AG04450 (cell line): Measurements from ENCODE around the gene KLHL28. TPM values are rescaled to one million over a fixed set of nuclear protein-coding genes. Genes with fewer than 3 reads are reported as not detected.

ENCODE experiments used
- CTCF ChIA-PET: fragments of 300-600, 350-600 bp; formaldehyde crosslinking; extraction: SDS; loops from one replicate; lab custom pipeline; 2022; ENCODE audit warnings: antibody characterized with exemption, inconsistent platforms; lab: Charles Lee
- POLR2A ChIA-PET: fragments of 350-600 bp; formaldehyde crosslinking; extraction: SDS; loops from one replicate; lab custom pipeline; 2021; ENCODE audit warnings: antibody characterized with exemption, inconsistent platforms; lab: Yijun Ruan, JAX
- DNase-seq: peaks from one replicate; pipeline ENCODE4 v3.0.0-alpha.2; 2011; ENCODE audit warnings: low read depth, low spot score
- H3K27ac ChIP-seq: one replicate; pipeline ENCODE4 v1.5.1; 2012; ENCODE audit warnings: low read depth, low read length, control low read depth
- H3K27me3 ChIP-seq: one replicate; pipeline ENCODE4 v1.6.0; 2012; ENCODE audit warnings: low read length; ENCODE audit not compliant: control insufficient read depth, insufficient read depth
- H3K4me3 ChIP-seq: 2 replicates; pipeline ENCODE4 v1.5.1; 2011; ENCODE audit warnings: mild to moderate bottlenecking, low read depth, low read length, control low read depth
- H3K9me3 ChIP-seq: 2 replicates; pipeline ENCODE4 v1.5.1; 2012; ENCODE audit warnings: low read length; ENCODE audit not compliant: control insufficient read depth, insufficient read depth
- polyA plus RNA-seq: library from polyadenylated mRNA; depleted of rRNA; stranded (reverse); fragments of >200 nt; gene quantifications from 2 replicates; pipeline ENCODE4 v1.2.3, GENCODE V29; 2011
- TF ChIP-seq, protein P1 (sequence below): IDR thresholded peaks from 2 replicates; pipeline ENCODE4 v1.5.1; 2011; ENCODE audit warnings: low read depth, low read length, control low read depth, inconsistent platforms

KLHL28 gene
- polyA plus RNA-seq, 1 experiment, result 5.9 TPM

DNA sequence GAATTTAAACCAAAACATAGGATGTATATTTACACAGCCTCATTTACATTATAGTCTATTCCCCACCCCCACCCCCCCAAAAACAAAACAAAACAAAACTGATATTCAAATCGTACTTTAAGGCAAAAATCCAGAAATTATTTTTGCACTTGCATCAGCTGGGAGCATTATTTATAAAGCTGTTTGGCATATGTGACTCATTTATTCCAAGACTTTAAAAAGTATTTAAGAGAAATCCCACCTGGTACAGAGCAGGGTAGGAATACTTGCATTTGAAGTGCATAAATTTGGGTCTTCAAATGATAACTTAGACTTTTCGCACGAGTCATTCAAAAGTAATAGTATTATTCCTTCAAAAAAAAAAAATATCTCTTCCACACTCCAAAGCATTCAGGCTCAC is 1.1 kb downstream of the KLHL28 start:
- no peak for DNase-seq
- Histone ChIP-seq H3K27me3 (no peaks in the 10 kb centered on the region), H3K4me3 (peak overlapping the region; percentile 98), H3K27ac (no peak overlapping the region), H3K9me3 (no peaks in the 10 kb centered on the region)
- POLR2A ChIA-PET, result interaction anchor here (0.5 to 1.4 kb wide), 3 partner anchors 17 to 293 kb away, joined by 3 to 7 read pairs (median 6); partner anchors contain the start of gene MIS18BP1
- CTCF ChIA-PET, result interaction anchor here (1.5 kb wide), 1 partner anchor 293 kb away, joined by 3 read pairs; no protein-coding TSS in a partner anchor
- TF ChIP-seq, protein P1, sequence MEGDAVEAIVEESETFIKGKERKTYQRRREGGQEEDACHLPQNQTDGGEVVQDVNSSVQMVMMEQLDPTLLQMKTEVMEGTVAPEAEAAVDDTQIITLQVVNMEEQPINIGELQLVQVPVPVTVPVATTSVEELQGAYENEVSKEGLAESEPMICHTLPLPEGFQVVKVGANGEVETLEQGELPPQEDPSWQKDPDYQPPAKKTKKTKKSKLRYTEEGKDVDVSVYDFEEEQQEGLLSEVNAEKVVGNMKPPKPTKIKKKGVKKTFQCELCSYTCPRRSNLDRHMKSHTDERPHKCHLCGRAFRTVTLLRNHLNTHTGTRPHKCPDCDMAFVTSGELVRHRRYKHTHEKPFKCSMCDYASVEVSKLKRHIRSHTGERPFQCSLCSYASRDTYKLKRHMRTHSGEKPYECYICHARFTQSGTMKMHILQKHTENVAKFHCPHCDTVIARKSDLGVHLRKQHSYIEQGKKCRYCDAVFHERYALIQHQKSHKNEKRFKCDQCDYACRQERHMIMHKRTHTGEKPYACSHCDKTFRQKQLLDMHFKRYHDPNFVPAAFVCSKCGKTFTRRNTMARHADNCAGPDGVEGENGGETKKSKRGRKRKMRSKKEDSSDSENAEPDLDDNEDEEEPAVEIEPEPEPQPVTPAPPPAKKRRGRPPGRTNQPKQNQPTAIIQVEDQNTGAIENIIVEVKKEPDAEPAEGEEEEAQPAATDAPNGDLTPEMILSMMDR, result no peak

DNA sequence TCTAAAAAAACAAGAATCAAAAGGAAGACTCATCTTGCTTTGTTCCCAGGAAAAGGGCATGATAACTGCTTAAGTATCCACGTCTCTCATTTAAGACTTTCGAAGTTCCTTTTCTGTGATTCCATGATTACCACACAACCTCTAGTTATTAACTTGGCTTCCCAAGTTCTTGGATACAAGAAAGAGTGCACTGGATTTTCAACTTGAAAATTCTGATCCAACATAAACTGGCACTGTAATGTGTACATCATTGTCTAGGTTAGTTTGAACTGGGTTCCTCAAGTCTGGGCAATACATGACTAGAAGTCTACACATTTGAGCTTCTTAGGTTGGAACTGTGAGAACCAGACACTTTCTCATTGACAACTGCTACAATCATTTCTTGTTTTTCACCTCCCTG is 1.6 kb downstream of the KLHL28 start:
- POLR2A ChIA-PET, result interaction anchor here (0.5 kb wide), 1 partner anchor 17 kb away, joined by 7 read pairs; no protein-coding TSS in a partner anchor
- TF ChIP-seq, protein P1, result no peak
- no peak for DNase-seq

DNA sequence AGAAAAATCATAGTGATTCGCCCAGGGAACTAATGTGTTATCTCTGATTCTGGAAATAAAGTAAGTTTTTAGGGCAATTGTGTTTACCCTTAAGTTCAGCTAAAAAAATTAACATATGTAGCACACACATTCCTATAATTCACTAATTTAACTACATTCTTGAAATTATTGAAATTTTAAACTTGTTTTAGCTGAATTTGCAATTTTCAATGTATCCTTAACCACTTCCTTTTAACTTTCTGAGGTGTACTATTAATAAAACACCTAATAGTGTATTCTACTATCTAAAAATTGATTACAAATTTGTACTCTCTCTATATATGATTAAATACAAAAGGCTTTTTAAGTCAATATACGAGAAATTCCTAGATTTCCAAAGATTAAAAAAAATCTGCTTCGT is 2.2 kb downstream of the KLHL28 start:
- Histone ChIP-seq H3K4me3 (no peak overlapping the region; the same call in 1 of the 2 replicates), H3K27ac (no peak overlapping the region), H3K9me3 (no peaks in the 10 kb centered on the region), H3K27me3 (no peaks in the 10 kb centered on the region)
- ChIA-PET POLR2A (no interaction called here), CTCF (interaction anchor here (1.5 kb wide), 1 partner anchor 294 kb away, joined by 3 read pairs; no protein-coding TSS in a partner anchor)
- no peak for DNase-seq
- TF ChIP-seq, protein P1, result no peak

More for the DNA sequence above, 1.6 kb downstream of the KLHL28 start:
- CTCF ChIA-PET, result interaction anchor here (1.5 kb wide), 1 partner anchor 293 kb away, joined by 3 read pairs; no protein-coding TSS in a partner anchor
- Histone ChIP-seq H3K27ac (no peak overlapping the region), H3K27me3 (no peaks in the 10 kb centered on the region), H3K9me3 (no peaks in the 10 kb centered on the region), H3K4me3 (peak overlapping the region; percentile 98)

DNA sequence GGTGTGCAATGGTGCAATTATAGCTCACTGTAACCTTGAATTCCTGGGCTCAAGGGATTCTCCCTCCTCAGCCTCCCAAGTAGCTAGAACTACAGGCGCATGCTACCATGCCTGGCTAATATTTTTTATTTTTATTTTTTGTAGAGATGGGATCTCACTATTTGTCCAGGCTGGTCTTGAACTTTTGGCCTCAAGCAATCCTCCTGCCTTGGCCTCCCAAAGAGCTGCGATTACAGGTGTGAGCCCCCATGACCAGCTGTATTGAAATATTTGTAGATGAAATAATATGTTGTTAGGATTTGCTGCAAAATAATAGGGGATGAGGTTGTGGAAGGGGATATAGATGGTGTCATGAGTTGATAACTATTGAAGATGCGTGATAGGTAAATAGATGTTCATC is 4.9 kb downstream of the KLHL28 start:
- Histone ChIP-seq H3K27ac (no peak overlapping the region), H3K27me3 (no peaks in the 10 kb centered on the region), H3K9me3 (no peaks in the 10 kb centered on the region), H3K4me3 (no peak overlapping the region)
- POLR2A ChIA-PET, result no interaction called here
- TF ChIP-seq, protein P1, result no peak
- CTCF ChIA-PET, result no interaction called here
- no peak for DNase-seq

DNA sequence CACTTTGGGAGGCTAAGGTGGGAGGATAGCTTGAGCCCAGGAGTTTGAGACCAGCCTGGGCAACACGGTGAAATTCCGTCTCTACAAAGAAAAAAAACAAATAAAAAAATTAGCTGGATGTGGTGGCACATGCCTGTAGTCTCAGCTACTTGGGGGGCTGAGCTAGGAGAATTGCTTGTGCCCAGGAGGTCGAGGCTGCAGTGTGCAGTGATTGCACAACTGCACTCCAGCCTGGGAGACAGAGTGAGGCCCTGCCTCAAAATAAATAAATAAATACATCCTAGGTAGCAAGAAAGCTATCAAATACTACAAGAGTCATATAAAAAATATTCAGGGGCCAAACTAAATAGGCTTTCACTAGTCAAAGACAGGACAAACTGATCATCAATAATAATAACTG is 6.2 kb downstream of the KLHL28 start:
- no peak overlapping the region for H3K4me3 ChIP-seq
- no peak for DNase-seq
- no peaks in the 10 kb centered on the region for H3K9me3 ChIP-seq
- ChIA-PET CTCF (interaction anchor here (1.6 kb wide), 1 partner anchor 42 kb away, joined by 4 read pairs; no protein-coding TSS in a partner anchor), POLR2A (no interaction called here)
- TF ChIP-seq, protein P1, result no peak
- no peak overlapping the region for H3K27ac ChIP-seq
- H3K27me3 ChIP-seq, result no peaks in the 10 kb centered on the region
